ENCODE measurements around the gene FRMPD3.

GRCh38 chrX:107448625-107448997 is 841 bp upstream of the FRMPD3 start:
- TF ChIP-seq CTCF (IDR thresholded peaks at IDR 0.05; ENCODE audit: insufficient read depth, low read length) = no peak
- no peak for TF ChIP-seq POLR2AphosphoS5 (IDR thresholded peaks at IDR 0.05; ENCODE audit: low read depth)
- no peak for TF ChIP-seq GABPA (IDR thresholded peaks at IDR 0.05; ENCODE audit: low read depth)
